H1 (cell line): ENCODE results near the gene FNDC11. TPM values are rescaled to one million over a fixed set of nuclear protein-coding genes. Genes with fewer than 3 reads are reported as not detected.

Experiments used
- BACH1 ChIP-seq: IDR thresholded peaks from 2 replicates; pipeline ENCODE4 v1.6.1; 2012; ENCODE audit warnings: low read length, improper control_type of control experiment
- CBX8 ChIP-seq: fragments of 300-800, 300-1000 bp; sonication (generic); IDR thresholded peaks from 2 replicates; pipeline ENCODE4 v1.7.1; 2016; ENCODE audit warnings: low read depth, low read length, borderline replicate concordance
- EZH2 ChIP-seq: fragments of 200-600 bp; sonication (generic); IDR thresholded peaks from 2 replicates; pipeline ENCODE4 v1.7.1; 2012; ENCODE audit warnings: low read depth, mild to moderate bottlenecking, moderate library complexity, low read length, inconsistent platforms; ENCODE audit not compliant: severe bottlenecking
- MAFK ChIP-seq: IDR thresholded peaks from 2 replicates; pipeline ENCODE4 v1.6.1; 2012; ENCODE audit warnings: low read depth, mild to moderate bottlenecking, improper control_type of control experiment, low read length
- NRF1 ChIP-seq: IDR thresholded peaks from 2 replicates; pipeline ENCODE4 v1.6.1; 2011; ENCODE audit warnings: mild to moderate bottlenecking, low read depth, low read length, improper control_type of control experiment
- RNF2 ChIP-seq: fragments of 200-900, 300-1000 bp; sonication (generic); IDR thresholded peaks from 2 replicates; pipeline ENCODE4 v1.7.1; 2016; ENCODE audit warnings: borderline replicate concordance, low read depth, mild to moderate bottlenecking, antibody characterized with exemption, low read length; ENCODE audit not compliant: poor library complexity, severe bottlenecking; ENCODE audit errors: missing control alignments
- SIN3A ChIP-seq, 2 experiments: IDR thresholded peaks in 1 of 2; conservative IDR thresholded peaks in 1 of 2; 2 replicates each; pipeline ENCODE4 v1.6.1; 2011 to 2012; ENCODE audit warnings: low read length in 2 of 2, improper control_type of control experiment in 1 of 2, low read depth in 1 of 2, mild to moderate bottlenecking in 1 of 2
- SP1 ChIP-seq: IDR thresholded peaks from 2 replicates; pipeline ENCODE4 v1.6.1; 2011; ENCODE audit warnings: low read depth, low read length
- SP2 ChIP-seq: IDR thresholded peaks from 2 replicates; pipeline ENCODE4 v1.6.1; 2012; ENCODE audit warnings: mild to moderate bottlenecking, low read length, inconsistent platforms
- polyA plus RNA-seq, 7 experiments: library from polyadenylated mRNA; depleted of rRNA in 3 of 7; stranded (reverse) in 5 of 7; unstranded in 2 of 7; fragments of >200 nt in 5 of 7; fragments of 200-250 nt in 2 of 7; gene quantifications; 1 replicate in 5 of 7; 2 replicates in 1 of 7; 4 replicates in 1 of 7; pipeline versions ENCODE4 v1.2.1 to v1.2.3, GENCODE V29; 2011 to 2013; ENCODE audit warnings: missing spikeins in 2 of 7, mixed read lengths in 2 of 7
- total RNA-seq: library from RNA; stranded (reverse); fragmentation: NEBNext Ultra II Directional; extraction: Animal tissue kit (Norgen Biotek cat#: 25700); gene quantifications from 2 replicates; pipeline ENCODE4 v1.2.1, GENCODE V29; 2021
- TF ChIP-seq, protein P1 (sequence below): fragments of 300-600 bp; sonication (generic); IDR thresholded peaks from 2 replicates; pipeline ENCODE4 v1.7.1; 2012; ENCODE audit warnings: low read length, moderate library complexity, mild to moderate bottlenecking, inconsistent platforms; ENCODE audit not compliant: insufficient replicate concordance

Gene FNDC11
- total and polyA plus RNA-seq, 2 of the 8 experiments (the other 6 are each of a cell fraction or from before 2014, with no cell fraction given), result 2.6 to 8.8 TPM

GRCh38 chr20:63553251-63553932 lies 567 bp upstream of the FNDC11 start (continued):
- TF ChIP-seq EZH2 (no peak), RNF2 (no peak), BACH1 (no peak), SIN3A (conservative IDR thresholded peaks at IDR 0.05 in 1 of 2, IDR thresholded peaks at IDR 0.05 in 1 of 2; ENCODE audit: low read depth in 1 of 2, low read length in 2 of 2) (no peak; a peak in 1 of 4 replicates), MAFK (no peak), NRF1 (0 out of 2 replicates have a peak, but pooled peaks have one; percentile 7), SP2 (no peak), SP1 (peak; percentile 73), CBX8 (no peak)
- TF ChIP-seq, protein P1, sequence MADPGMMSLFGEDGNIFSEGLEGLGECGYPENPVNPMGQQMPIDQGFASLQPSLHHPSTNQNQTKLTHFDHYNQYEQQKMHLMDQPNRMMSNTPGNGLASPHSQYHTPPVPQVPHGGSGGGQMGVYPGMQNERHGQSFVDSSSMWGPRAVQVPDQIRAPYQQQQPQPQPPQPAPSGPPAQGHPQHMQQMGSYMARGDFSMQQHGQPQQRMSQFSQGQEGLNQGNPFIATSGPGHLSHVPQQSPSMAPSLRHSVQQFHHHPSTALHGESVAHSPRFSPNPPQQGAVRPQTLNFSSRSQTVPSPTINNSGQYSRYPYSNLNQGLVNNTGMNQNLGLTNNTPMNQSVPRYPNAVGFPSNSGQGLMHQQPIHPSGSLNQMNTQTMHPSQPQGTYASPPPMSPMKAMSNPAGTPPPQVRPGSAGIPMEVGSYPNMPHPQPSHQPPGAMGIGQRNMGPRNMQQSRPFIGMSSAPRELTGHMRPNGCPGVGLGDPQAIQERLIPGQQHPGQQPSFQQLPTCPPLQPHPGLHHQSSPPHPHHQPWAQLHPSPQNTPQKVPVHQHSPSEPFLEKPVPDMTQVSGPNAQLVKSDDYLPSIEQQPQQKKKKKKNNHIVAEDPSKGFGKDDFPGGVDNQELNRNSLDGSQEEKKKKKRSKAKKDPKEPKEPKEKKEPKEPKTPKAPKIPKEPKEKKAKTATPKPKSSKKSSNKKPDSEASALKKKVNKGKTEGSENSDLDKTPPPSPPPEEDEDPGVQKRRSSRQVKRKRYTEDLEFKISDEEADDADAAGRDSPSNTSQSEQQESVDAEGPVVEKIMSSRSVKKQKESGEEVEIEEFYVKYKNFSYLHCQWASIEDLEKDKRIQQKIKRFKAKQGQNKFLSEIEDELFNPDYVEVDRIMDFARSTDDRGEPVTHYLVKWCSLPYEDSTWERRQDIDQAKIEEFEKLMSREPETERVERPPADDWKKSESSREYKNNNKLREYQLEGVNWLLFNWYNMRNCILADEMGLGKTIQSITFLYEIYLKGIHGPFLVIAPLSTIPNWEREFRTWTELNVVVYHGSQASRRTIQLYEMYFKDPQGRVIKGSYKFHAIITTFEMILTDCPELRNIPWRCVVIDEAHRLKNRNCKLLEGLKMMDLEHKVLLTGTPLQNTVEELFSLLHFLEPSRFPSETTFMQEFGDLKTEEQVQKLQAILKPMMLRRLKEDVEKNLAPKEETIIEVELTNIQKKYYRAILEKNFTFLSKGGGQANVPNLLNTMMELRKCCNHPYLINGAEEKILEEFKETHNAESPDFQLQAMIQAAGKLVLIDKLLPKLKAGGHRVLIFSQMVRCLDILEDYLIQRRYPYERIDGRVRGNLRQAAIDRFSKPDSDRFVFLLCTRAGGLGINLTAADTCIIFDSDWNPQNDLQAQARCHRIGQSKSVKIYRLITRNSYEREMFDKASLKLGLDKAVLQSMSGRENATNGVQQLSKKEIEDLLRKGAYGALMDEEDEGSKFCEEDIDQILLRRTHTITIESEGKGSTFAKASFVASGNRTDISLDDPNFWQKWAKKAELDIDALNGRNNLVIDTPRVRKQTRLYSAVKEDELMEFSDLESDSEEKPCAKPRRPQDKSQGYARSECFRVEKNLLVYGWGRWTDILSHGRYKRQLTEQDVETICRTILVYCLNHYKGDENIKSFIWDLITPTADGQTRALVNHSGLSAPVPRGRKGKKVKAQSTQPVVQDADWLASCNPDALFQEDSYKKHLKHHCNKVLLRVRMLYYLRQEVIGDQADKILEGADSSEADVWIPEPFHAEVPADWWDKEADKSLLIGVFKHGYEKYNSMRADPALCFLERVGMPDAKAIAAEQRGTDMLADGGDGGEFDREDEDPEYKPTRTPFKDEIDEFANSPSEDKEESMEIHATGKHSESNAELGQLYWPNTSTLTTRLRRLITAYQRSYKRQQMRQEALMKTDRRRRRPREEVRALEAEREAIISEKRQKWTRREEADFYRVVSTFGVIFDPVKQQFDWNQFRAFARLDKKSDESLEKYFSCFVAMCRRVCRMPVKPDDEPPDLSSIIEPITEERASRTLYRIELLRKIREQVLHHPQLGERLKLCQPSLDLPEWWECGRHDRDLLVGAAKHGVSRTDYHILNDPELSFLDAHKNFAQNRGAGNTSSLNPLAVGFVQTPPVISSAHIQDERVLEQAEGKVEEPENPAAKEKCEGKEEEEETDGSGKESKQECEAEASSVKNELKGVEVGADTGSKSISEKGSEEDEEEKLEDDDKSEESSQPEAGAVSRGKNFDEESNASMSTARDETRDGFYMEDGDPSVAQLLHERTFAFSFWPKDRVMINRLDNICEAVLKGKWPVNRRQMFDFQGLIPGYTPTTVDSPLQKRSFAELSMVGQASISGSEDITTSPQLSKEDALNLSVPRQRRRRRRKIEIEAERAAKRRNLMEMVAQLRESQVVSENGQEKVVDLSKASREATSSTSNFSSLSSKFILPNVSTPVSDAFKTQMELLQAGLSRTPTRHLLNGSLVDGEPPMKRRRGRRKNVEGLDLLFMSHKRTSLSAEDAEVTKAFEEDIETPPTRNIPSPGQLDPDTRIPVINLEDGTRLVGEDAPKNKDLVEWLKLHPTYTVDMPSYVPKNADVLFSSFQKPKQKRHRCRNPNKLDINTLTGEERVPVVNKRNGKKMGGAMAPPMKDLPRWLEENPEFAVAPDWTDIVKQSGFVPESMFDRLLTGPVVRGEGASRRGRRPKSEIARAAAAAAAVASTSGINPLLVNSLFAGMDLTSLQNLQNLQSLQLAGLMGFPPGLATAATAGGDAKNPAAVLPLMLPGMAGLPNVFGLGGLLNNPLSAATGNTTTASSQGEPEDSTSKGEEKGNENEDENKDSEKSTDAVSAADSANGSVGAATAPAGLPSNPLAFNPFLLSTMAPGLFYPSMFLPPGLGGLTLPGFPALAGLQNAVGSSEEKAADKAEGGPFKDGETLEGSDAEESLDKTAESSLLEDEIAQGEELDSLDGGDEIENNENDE, result no peak
